GM12891 (cell line): ENCODE results near the gene FLACC1.

Experiments used
- DNase-seq: peaks from one replicate; pipeline ENCODE4 v3.0.0; 2011; ENCODE audit warnings: low spot score; ENCODE audit not compliant: insufficient read length
- FAIRE-seq: peaks from 2 replicates; lab custom pipeline; 2011; peaks lifted over from hg19 to GRCh38; lab: Jason Lieb, UNC
- PAX5 ChIP-seq: IDR thresholded peaks from 2 replicates; pipeline ENCODE4 v1.6.1; 2011; ENCODE audit warnings: low read length, moderate library complexity, mild to moderate bottlenecking; ENCODE audit not compliant: insufficient read depth, severe bottlenecking
- POLR2A ChIP-seq: IDR thresholded peaks from 2 replicates; pipeline ENCODE4 v1.6.1; 2011; ENCODE audit warnings: low read depth, low read length, control low read depth
- POLR2AphosphoS5 ChIP-seq: IDR thresholded peaks from 2 replicates; pipeline ENCODE4 v1.6.1; 2011; ENCODE audit warnings: low read depth, low read length, control low read depth
- POU2F2 ChIP-seq: IDR thresholded peaks from 2 replicates; pipeline ENCODE4 v1.6.1; 2011; ENCODE audit warnings: low read depth, mild to moderate bottlenecking, control low read depth, low read length, moderate library complexity
- SPI1 ChIP-seq: IDR thresholded peaks from 2 replicates; pipeline ENCODE4 v1.6.1; 2011; ENCODE audit warnings: low read depth, low read length, control low read depth
- TAF1 ChIP-seq: IDR thresholded peaks from 2 replicates; pipeline ENCODE4 v1.6.1; 2011; ENCODE audit warnings: low read depth, low read length, control low read depth

Gene FLACC1

GRCh38 chr2:201358684-201359083, 1.5 kb upstream of the FLACC1 start:
- FAIRE-seq (no peak), DNase-seq (no peak)
- TF ChIP-seq TAF1: no peak
- TF ChIP-seq POLR2A: no peak
- TF ChIP-seq PAX5: no peak

- DNase-seq (no peak), FAIRE-seq (no peak)
- TF ChIP-seq POU2F2 (no peak), PAX5 (no peak), TAF1 (no peak), POLR2A (no peak), SPI1 (no peak), POLR2AphosphoS5 (no peak)
Measured at GRCh38 chr2:201353116-201353515, 4.0 kb downstream of the FLACC1 start.

- DNase-seq: no peak
- no peak for TF ChIP-seq TAF1
- no peak for TF ChIP-seq SPI1
- TF ChIP-seq POU2F2: no peak
- no peak for TF ChIP-seq POLR2A
- no peak for TF ChIP-seq PAX5
- TF ChIP-seq POLR2AphosphoS5: no peak
- FAIRE-seq: no peak
Measured at GRCh38 chr2:201350879-201351278, 6.3 kb downstream of the FLACC1 start.

GRCh38 chr2:201349601-201350000, 7.5 kb downstream of the FLACC1 start:
- no peak for DNase-seq
- TF ChIP-seq POLR2A (no peak), POU2F2 (no peak), PAX5 (no peak), SPI1 (no peak), TAF1 (no peak), POLR2AphosphoS5 (no peak)
- no peak for FAIRE-seq

- TF ChIP-seq POLR2A (no peak), SPI1 (no peak), POLR2AphosphoS5 (no peak), POU2F2 (no peak), TAF1 (no peak), PAX5 (no peak)
- FAIRE-seq: no peak
- DNase-seq: no peak
Measured at GRCh38 chr2:201348758-201349157, 8.4 kb downstream of the FLACC1 start.

- FAIRE-seq (no peak), DNase-seq (no peak)
- TF ChIP-seq PAX5 (no peak), SPI1 (no peak), POLR2AphosphoS5 (no peak), POU2F2 (no peak), TAF1 (no peak), POLR2A (no peak)
Measured at GRCh38 chr2:201347138-201347537, 10.0 kb downstream of the FLACC1 start.

- FAIRE-seq (no peak), DNase-seq (no peak)
- TF ChIP-seq POU2F2 (no peak), POLR2A (no peak)
Measured at GRCh38 chr2:201345625-201346213, 11.4 kb downstream of the FLACC1 start.

- DNase-seq (peak; percentile 26), FAIRE-seq (peak; percentile 90)
- TF ChIP-seq POU2F2 (no peak), PAX5 (no peak), SPI1 (0 out of 2 replicates have a peak, but pooled peaks have one; percentile 44), POLR2AphosphoS5 (no peak), POLR2A (no peak)
Measured at GRCh38 chr2:201344663-201345366, 12.3 kb downstream of the FLACC1 start.

GRCh38 chr2:201343559-201343958, 13.6 kb downstream of the FLACC1 start:
- FAIRE-seq (no peak), DNase-seq (no peak)
- TF ChIP-seq POLR2A (no peak), PAX5 (no peak), TAF1 (no peak), POLR2AphosphoS5 (no peak)

GRCh38 chr2:201342923-201343322, 14.2 kb downstream of the FLACC1 start:
- DNase-seq (no peak), FAIRE-seq (no peak)
- TF ChIP-seq POLR2A (no peak), SPI1 (no peak), POU2F2 (no peak), TAF1 (no peak), PAX5 (no peak), POLR2AphosphoS5 (no peak)

- FAIRE-seq (no peak), DNase-seq (no peak)
- no peak for TF ChIP-seq POU2F2
Measured at GRCh38 chr2:201329409-201329808, 27.7 kb downstream of the FLACC1 start.
